GM21526 (cell line): ENCODE data around the gene TUBA1C.
A peak's percentile ranks its signal among the peaks of the same experiment; 100 is the strongest.
"Not testable (repeated sequence)": the region's sequence is repeated elsewhere in the genome, so short reads cannot be mapped to it uniquely, and the experiment has no call there.

Experiments
- ATAC-seq: cut with Tn5 transposase; IDR thresholded peaks from one replicate; pipeline ENCODE4 v1.9.1; 2021; ENCODE audit warnings: moderate library complexity; ENCODE audit not compliant: unreplicated experiment, low FRiP score

Gene TUBA1C

GRCh38 chr12:49255456-49255855 lies 9.4 kb upstream of the TUBA1C start:
- ATAC-seq = not testable (repeated sequence)

DNA sequence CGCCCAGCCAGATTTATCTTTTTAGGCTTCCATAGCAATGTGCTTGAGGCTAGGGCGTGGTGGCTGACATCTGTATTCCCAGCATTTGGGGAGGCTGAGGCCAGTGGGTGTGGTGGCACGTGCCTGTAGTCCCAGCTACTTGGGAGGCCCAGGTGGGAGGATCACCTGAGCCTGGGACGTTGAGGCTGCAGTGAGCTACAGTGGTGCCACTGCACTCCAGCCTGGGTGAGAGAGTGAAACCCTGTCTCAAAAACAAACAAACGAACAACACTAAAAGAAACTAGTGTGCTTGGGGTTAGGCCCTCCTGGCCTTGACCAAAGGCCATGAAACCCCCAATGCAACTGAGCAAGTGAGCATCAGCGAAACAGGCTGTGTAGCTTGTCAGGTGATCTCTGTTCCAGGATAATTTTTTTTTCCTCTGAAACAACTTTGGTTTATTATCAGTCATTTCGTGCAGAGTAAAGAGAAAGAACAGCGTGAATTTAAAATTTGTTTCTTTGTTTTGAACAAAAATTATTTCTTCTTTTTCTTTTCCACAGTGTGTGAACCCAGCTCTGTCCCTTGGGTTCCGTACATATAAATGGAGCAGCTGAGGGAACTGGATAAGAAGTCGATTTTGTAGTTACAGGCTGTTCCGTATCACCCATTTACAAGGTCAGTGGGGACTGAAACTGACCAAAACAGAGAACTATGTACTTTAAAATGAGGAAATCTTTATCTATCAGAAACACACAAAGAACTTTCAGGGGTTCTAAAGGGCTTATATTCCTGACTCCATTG lies 8.8 kb upstream of the TUBA1C start:
- ATAC-seq = no peak

GRCh38 chr12:49257508-49258184 lies 7.2 kb upstream of the TUBA1C start:
- ATAC-seq = not testable (repeated sequence)

- no peak for ATAC-seq
These were observed 5.4 kb upstream of the TUBA1C start for GRCh38 chr12:49259452-49259851.

GRCh38 chr12:49260166-49260565 lies 4.7 kb upstream of the TUBA1C start:
- no peak for ATAC-seq

GRCh38 chr12:49260571-49261363 lies 4.1 kb upstream of the TUBA1C start:
- no peak for ATAC-seq

- ATAC-seq = no peak
These were observed 3.2 kb upstream of the TUBA1C start for GRCh38 chr12:49261721-49262120.

GRCh38 chr12:49263400-49263763 lies 1.5 kb upstream of the TUBA1C start:
- no peak for ATAC-seq

- peak; percentile 17 for ATAC-seq
These were observed 413 bp upstream of the TUBA1C start for GRCh38 chr12:49264466-49264872.

DNA sequence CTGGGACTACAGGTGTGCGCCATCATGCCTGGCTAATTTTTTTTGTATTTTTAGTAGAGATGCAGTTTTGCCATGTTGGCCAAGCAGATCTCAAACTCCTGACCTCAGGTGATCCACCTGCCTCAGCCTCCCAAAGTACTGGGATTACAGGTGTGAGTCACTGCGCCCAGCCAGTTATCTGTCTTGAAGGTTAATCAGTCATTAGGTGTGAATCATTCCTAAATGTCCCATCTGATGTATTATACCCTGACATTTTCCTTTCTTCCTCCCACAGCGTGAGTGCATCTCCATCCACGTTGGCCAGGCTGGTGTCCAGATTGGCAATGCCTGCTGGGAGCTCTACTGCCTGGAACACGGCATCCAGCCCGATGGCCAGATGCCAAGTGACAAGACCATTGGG lies 4.3 kb downstream of the TUBA1C start:
- ATAC-seq = not testable (repeated sequence)

GRCh38 chr12:49272790-49273725 lies 8.2 kb downstream of the TUBA1C start:
- no peak for ATAC-seq

DNA sequence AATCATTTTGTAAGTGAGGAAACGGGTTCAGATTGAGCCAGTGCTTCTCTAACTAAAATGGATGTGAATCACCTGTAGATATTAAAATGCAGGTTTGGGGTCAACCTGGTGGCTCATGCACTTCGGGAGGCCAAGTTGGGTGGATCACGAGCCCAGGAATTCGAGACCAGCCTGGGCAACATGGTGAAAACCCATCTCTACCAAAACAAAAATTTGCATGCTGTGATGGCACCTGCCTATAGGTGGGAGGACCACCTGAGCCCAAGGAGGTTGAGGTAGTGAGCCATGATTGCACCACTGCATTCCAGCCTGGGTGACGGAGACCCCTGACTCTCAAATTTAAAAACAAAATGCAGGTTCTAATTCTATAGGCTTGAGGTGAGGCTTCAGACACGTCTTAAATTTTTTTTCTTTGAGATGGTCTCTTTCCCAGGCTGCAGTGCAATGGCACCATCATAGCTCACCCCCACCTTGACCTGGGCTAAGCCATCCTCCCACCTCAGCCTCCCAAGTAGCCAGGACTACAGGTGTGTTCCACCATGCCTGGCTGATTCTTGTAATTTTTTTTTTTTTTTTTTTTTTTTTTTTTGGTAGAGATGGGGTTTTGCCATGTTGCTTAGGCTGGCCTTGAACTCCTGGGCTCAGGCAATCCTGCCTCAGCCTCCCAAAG lies 9.0 kb downstream of the TUBA1C start:
- no peak for ATAC-seq

- no peak for ATAC-seq
These were observed 9.7 kb downstream of the TUBA1C start for GRCh38 chr12:49274396-49275069.

GRCh38 chr12:49276304-49277290 lies 11.7 kb downstream of the TUBA1C start:
- ATAC-seq = no peak

DNA sequence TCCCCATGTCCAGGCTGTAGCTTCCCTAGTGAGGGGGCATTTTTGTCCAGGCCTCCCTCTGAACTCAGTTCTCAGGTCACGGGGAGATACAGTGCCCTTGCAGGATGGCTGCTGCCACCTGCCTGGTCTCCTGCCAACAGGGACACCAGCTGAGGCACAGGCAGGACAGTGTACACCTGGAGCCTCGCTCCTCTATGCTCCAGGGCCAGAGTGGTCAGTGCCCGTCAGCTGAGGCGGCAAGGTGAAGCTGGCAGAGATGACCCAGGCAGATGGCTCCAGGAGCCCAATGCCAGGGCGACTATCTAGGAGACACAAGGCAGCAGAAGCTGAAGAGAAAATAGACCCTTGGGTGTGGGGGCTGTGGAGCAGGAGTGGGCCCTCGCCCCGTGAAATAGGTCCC lies 12.6 kb downstream of the TUBA1C start:
- no peak for ATAC-seq

GRCh38 chr12:49279706-49280159 lies 14.9 kb downstream of the TUBA1C start:
- no peak for ATAC-seq

- ATAC-seq = not testable (repeated sequence)
These were observed 15.7 kb downstream of the TUBA1C start for GRCh38 chr12:49280545-49280944.

- no peak for ATAC-seq
These were observed 17.4 kb downstream of the TUBA1C start for GRCh38 chr12:49282302-49282701.
